NCI-H1417 (cell line): ENCODE results near the gene RASSF4.

Experiments
- DNase-seq, 3 experiments: peaks; one replicate each; lab custom pipeline; 2025; lab: John Stamatoyannopoulos, UW

Gene RASSF4

GRCh38 chr10:44948642-44949041 lies 11.0 kb upstream of the RASSF4 start:
- no peak for DNase-seq

- no peak for DNase-seq
Observed at GRCh38 chr10:44949127-44949802, 10.3 kb upstream of the RASSF4 start.

GRCh38 chr10:44949915-44950314 lies 9.7 kb upstream of the RASSF4 start:
- peak in 1 of 3 experiments; percentile 0 for DNase-seq

- DNase-seq, result no peak
Observed at GRCh38 chr10:44950326-44951225, 9.0 kb upstream of the RASSF4 start.

GRCh38 chr10:44951576-44952226 lies 7.9 kb upstream of the RASSF4 start:
- no peak for DNase-seq

- DNase-seq, result no peak
Observed at GRCh38 chr10:44952779-44953231, 6.8 kb upstream of the RASSF4 start.

GRCh38 chr10:44954042-44954441 lies 5.6 kb upstream of the RASSF4 start:
- no peak for DNase-seq

- DNase-seq, result no peak
Observed at GRCh38 chr10:44954962-44955361, 4.6 kb upstream of the RASSF4 start.

- DNase-seq, result no peak
Observed at GRCh38 chr10:44955413-44956070, 4.1 kb upstream of the RASSF4 start.

- no peak for DNase-seq
Observed at GRCh38 chr10:44956226-44956625, 3.4 kb upstream of the RASSF4 start.

- no peak for DNase-seq
Observed at GRCh38 chr10:44956717-44957706, 2.6 kb upstream of the RASSF4 start.

GRCh38 chr10:44958196-44958897 lies 1.3 kb upstream of the RASSF4 start:
- DNase-seq, result no peak

GRCh38 chr10:44958898-44959246 lies 730 bp upstream of the RASSF4 start:
- DNase-seq, result no peak

GRCh38 chr10:44960088-44960460 lies 472 bp downstream of the RASSF4 start:
- peak; percentile 2 to 60 (median 39) for DNase-seq

GRCh38 chr10:44960482-44961229 lies 1.1 kb downstream of the RASSF4 start:
- no peak for DNase-seq

- DNase-seq, result no peak
Observed at GRCh38 chr10:44961230-44961571, 1.6 kb downstream of the RASSF4 start.

- no peak for DNase-seq
Observed at GRCh38 chr10:44961931-44962750, 2.5 kb downstream of the RASSF4 start.

- peak in 2 of 3 experiments; percentile 1 to 66 for DNase-seq
Observed at GRCh38 chr10:44962870-44963738, 3.5 kb downstream of the RASSF4 start.
